ENCODE data around the gene GTPBP3.
"Not testable (repeated sequence)": the region's sequence is repeated elsewhere in the genome, so short reads cannot be mapped to it uniquely, and the experiment has no call there.

The GTPBP3 gene

DNA sequence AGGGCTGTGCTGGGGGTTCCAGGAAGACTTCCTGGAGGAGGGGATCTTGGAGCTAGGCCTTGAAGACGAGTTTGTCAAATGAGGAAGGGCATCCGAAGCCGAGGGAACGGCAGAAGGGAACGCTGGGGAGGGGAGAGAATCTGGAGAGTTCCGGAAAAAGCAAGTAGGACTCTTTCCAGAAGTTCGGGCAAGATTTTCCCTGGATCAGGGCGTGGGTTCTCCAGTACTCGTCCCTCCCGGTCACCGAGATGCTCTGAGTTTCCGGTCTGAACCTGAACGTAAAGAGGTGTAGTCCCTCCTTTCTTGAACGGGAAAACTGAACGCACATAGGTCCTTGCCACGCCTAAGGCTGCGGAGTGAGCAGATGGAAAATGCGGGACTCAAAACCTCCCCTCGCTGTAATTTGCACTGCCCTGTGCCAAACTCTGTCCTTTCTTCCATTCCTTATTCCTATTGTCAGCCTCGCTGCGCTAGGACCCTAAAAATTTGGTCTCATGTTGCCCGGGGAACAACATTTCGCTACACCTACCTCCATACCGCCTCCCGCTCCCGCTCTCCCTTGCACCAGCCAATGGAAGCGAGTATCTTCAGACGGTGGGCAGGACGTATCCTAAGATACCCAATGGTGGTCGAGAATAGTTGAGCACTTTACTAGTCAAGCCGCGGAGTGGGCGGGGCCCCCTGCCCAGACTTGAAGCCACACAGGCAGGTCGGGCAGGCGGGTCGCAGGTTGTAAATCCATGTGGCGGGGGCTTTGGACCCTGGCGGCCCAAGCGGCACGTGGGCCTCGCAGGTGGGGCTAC, at the start of gene GTPBP3:
TSS of gene GTPBP3 (plus strand) at position 682 of the 803 bp plus-strand sequence. CDS start at position 741, 59 bp downstream.
- H3K27ac ChIP-seq (ENCODE audit: low read length), result peak within 1 kb of the TSS; percentile 96
- H3K36me3 ChIP-seq (ENCODE audit: control insufficient read depth in 2 of 2, insufficient read depth in 2 of 2, low read length in 2 of 2), result no peaks in the 10 kb centered on the region
- peaks cover 33% of the 10 kb centered on the region for H3K4me1 ChIP-seq (ENCODE audit: control insufficient read depth, insufficient read depth, low read length)

GRCh38 chr19:17289489-17289888, 47.9 kb upstream of the GTPBP3 start:
- peaks cover 0 to 1% of the 10 kb centered on the region in 2 donors for H3K36me3 ChIP-seq (ENCODE audit: control insufficient read depth in 2 of 2, insufficient read depth in 2 of 2, low read length in 2 of 2)
- no peak overlapping the region for H3K27ac ChIP-seq (ENCODE audit: low read length)
- peaks cover 9% of the 10 kb centered on the region for H3K4me1 ChIP-seq (ENCODE audit: control insufficient read depth, insufficient read depth, low read length)
- no peak overlapping the region for H3K4me3 ChIP-seq (ENCODE audit: low read length in 2 of 2)
- no peak overlapping the region for H3K9ac ChIP-seq (ENCODE audit: low read length in 2 of 2)
- H3K9me3 ChIP-seq (ENCODE audit: control insufficient read depth in 2 of 2, low read length in 2 of 2), result no peaks in the 10 kb centered on the region
- H3K27me3 ChIP-seq (ENCODE audit: control insufficient read depth in 1 of 2, insufficient read depth in 2 of 2, low read length in 2 of 2), result no peaks in the 10 kb centered on the region

More for the DNA sequence above, at the start of gene GTPBP3:
- H3K4me3 ChIP-seq (ENCODE audit: low read length in 2 of 2), result peak within 1 kb of the TSS; percentile 95 to 99
- H3K27me3 ChIP-seq (ENCODE audit: control insufficient read depth in 1 of 2, insufficient read depth in 2 of 2, low read length in 2 of 2), result no peaks in the 10 kb centered on the region
- H3K9me3 ChIP-seq (ENCODE audit: control insufficient read depth in 2 of 2, low read length in 2 of 2), result no peaks in the 10 kb centered on the region
- peak within 1 kb of the TSS; percentile 83 to 94 for H3K9ac ChIP-seq (ENCODE audit: low read length in 2 of 2)

- Histone ChIP-seq H3K9ac (ENCODE audit: low read length in 2 of 2) (peak overlapping the region in 1 of 2 donors; percentile 36), H3K27me3 (ENCODE audit: control insufficient read depth in 1 of 2, insufficient read depth in 2 of 2, low read length in 2 of 2) (no peaks in the 10 kb centered on the region), H3K4me3 (ENCODE audit: low read length in 2 of 2) (peak overlapping the region; percentile 49 to 71), H3K27ac (ENCODE audit: low read length) (no peak overlapping the region), H3K9me3 (ENCODE audit: control insufficient read depth in 2 of 2, low read length in 2 of 2) (no peaks in the 10 kb centered on the region), H3K36me3 (ENCODE audit: control insufficient read depth in 2 of 2, insufficient read depth in 2 of 2, low read length in 2 of 2) (peaks cover 0 to 4% of the 10 kb centered on the region in 2 donors), H3K4me1 (ENCODE audit: control insufficient read depth, insufficient read depth, low read length) (peaks cover 9% of the 10 kb centered on the region)
Measured at GRCh38 chr19:17292301-17293074, 44.9 kb upstream of the GTPBP3 start.

- no peak overlapping the region for H3K9ac ChIP-seq (ENCODE audit: low read length in 2 of 2)
- no peak overlapping the region for H3K4me3 ChIP-seq (ENCODE audit: low read length in 2 of 2)
- H3K4me1 ChIP-seq (ENCODE audit: control insufficient read depth, insufficient read depth, low read length), result peaks cover 9% of the 10 kb centered on the region
- H3K27ac ChIP-seq (ENCODE audit: low read length), result no peak overlapping the region
- no peaks in the 10 kb centered on the region for H3K9me3 ChIP-seq (ENCODE audit: control insufficient read depth in 2 of 2, low read length in 2 of 2)
- H3K36me3 ChIP-seq (ENCODE audit: control insufficient read depth in 2 of 2, insufficient read depth in 2 of 2, low read length in 2 of 2), result peaks cover 3 to 8% of the 10 kb centered on the region in 2 donors
- no peaks in the 10 kb centered on the region for H3K27me3 ChIP-seq (ENCODE audit: control insufficient read depth in 1 of 2, insufficient read depth in 2 of 2, low read length in 2 of 2)
Measured at GRCh38 chr19:17293605-17294004, 43.7 kb upstream of the GTPBP3 start.

- Histone ChIP-seq H3K4me3 (ENCODE audit: low read length in 2 of 2) (no peak overlapping the region), H3K9ac (ENCODE audit: low read length in 2 of 2) (no peak overlapping the region), H3K27ac (ENCODE audit: low read length) (no peak overlapping the region), H3K27me3 (ENCODE audit: control insufficient read depth in 1 of 2, insufficient read depth in 2 of 2, low read length in 2 of 2) (no peaks in the 10 kb centered on the region), H3K9me3 (ENCODE audit: control insufficient read depth in 2 of 2, low read length in 2 of 2) (no peaks in the 10 kb centered on the region), H3K36me3 (ENCODE audit: control insufficient read depth in 2 of 2, insufficient read depth in 2 of 2, low read length in 2 of 2) (peaks cover 3 to 10% of the 10 kb centered on the region in 2 donors), H3K4me1 (ENCODE audit: control insufficient read depth, insufficient read depth, low read length) (peaks cover 9% of the 10 kb centered on the region)
Measured at GRCh38 chr19:17294051-17294891, 43.1 kb upstream of the GTPBP3 start.

DNA sequence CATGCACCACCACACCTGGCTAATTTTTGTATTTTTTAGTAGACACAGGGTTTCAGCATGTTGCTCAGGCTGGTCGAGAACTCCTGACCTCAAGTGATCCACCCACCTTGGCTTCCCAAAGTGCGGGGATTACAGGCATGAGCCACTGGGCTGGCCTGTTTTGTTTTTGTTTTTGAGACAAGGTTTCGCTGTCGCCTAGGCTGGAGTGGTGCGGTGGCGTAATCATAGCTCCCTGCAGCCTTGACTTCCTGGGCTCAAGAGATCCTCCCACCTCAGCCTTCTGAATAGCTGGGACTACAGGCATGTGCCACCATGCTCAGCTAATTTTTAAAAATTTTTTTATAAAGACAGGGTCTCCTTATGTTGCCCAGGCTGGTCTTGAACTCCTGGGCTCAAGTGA, 41.8 kb upstream of the GTPBP3 start:
- H3K27ac ChIP-seq (ENCODE audit: low read length); H3K4me3 ChIP-seq (ENCODE audit: low read length in 2 of 2); H3K4me1 ChIP-seq (ENCODE audit: control insufficient read depth, insufficient read depth, low read length); H3K27me3 ChIP-seq (ENCODE audit: control insufficient read depth in 1 of 2, insufficient read depth in 2 of 2, low read length in 2 of 2); H3K9me3 ChIP-seq (ENCODE audit: control insufficient read depth in 2 of 2, low read length in 2 of 2); H3K9ac ChIP-seq (ENCODE audit: low read length in 2 of 2): not testable (repeated sequence)
- peaks cover 3 to 10% of the 10 kb centered on the region in 2 donors for H3K36me3 ChIP-seq (ENCODE audit: control insufficient read depth in 2 of 2, insufficient read depth in 2 of 2, low read length in 2 of 2)

- H3K27ac ChIP-seq (ENCODE audit: low read length), result no peak overlapping the region
- no peaks in the 10 kb centered on the region for H3K9me3 ChIP-seq (ENCODE audit: control insufficient read depth in 2 of 2, low read length in 2 of 2)
- H3K4me3 ChIP-seq (ENCODE audit: low read length in 2 of 2), result no peak overlapping the region
- H3K36me3 ChIP-seq (ENCODE audit: control insufficient read depth in 2 of 2, insufficient read depth in 2 of 2, low read length in 2 of 2), result peaks cover 3 to 13% of the 10 kb centered on the region in 2 donors
- H3K9ac ChIP-seq (ENCODE audit: low read length in 2 of 2), result no peak overlapping the region
- H3K4me1 ChIP-seq (ENCODE audit: control insufficient read depth, insufficient read depth, low read length), result peaks cover 9% of the 10 kb centered on the region
- no peaks in the 10 kb centered on the region for H3K27me3 ChIP-seq (ENCODE audit: control insufficient read depth in 1 of 2, insufficient read depth in 2 of 2, low read length in 2 of 2)
Measured at GRCh38 chr19:17296273-17296672, 41.1 kb upstream of the GTPBP3 start.

GRCh38 chr19:17296976-17297375, 40.4 kb upstream of the GTPBP3 start:
- Histone ChIP-seq H3K9me3 (ENCODE audit: control insufficient read depth in 2 of 2, low read length in 2 of 2) (no peaks in the 10 kb centered on the region), H3K9ac (ENCODE audit: low read length in 2 of 2) (no peak overlapping the region), H3K36me3 (ENCODE audit: control insufficient read depth in 2 of 2, insufficient read depth in 2 of 2, low read length in 2 of 2) (peaks cover 3 to 13% of the 10 kb centered on the region in 2 donors), H3K27me3 (ENCODE audit: control insufficient read depth in 1 of 2, insufficient read depth in 2 of 2, low read length in 2 of 2) (no peaks in the 10 kb centered on the region), H3K4me3 (ENCODE audit: low read length in 2 of 2) (no peak overlapping the region), H3K4me1 (ENCODE audit: control insufficient read depth, insufficient read depth, low read length) (peaks cover 13% of the 10 kb centered on the region), H3K27ac (ENCODE audit: low read length) (no peak overlapping the region)

- Histone ChIP-seq H3K9ac (ENCODE audit: low read length in 2 of 2) (no peak overlapping the region), H3K9me3 (ENCODE audit: control insufficient read depth in 2 of 2, low read length in 2 of 2) (no peaks in the 10 kb centered on the region), H3K4me1 (ENCODE audit: control insufficient read depth, insufficient read depth, low read length) (peaks cover 38% of the 10 kb centered on the region), H3K27me3 (ENCODE audit: control insufficient read depth in 1 of 2, insufficient read depth in 2 of 2, low read length in 2 of 2) (no peaks in the 10 kb centered on the region), H3K4me3 (ENCODE audit: low read length in 2 of 2) (no peak overlapping the region), H3K36me3 (ENCODE audit: control insufficient read depth in 2 of 2, insufficient read depth in 2 of 2, low read length in 2 of 2) (peaks cover 3 to 9% of the 10 kb centered on the region in 2 donors), H3K27ac (ENCODE audit: low read length) (no peak overlapping the region)
Measured at GRCh38 chr19:17300992-17301619, 36.2 kb upstream of the GTPBP3 start.
